Smooth muscle cell (in vitro differentiated cells): ENCODE data around the gene TPPP3. TPM values are rescaled to one million over a fixed set of nuclear protein-coding genes. Genes with fewer than 3 reads are reported as not detected.

Source experiments
- DNase-seq: peaks from one replicate; lab custom pipeline; 2025; ENCODE audit not compliant: unreplicated experiment; lab: John Stamatoyannopoulos, UW
- H2AFZ ChIP-seq: fragments of 200-600 bp; sonication (generic); 2 replicates; pipeline ENCODE4 v1.6.0; 2016; ENCODE audit warnings: antibody characterized with exemption, low read depth, mild to moderate bottlenecking
- H3F3A ChIP-seq: fragments of 200-600 bp; sonication (generic); 2 replicates; pipeline ENCODE4 v1.6.0; 2017; ENCODE audit warnings: antibody characterized with exemption, low read depth
- H3K27ac ChIP-seq: fragments of 200-600 bp; sonication (generic); 2 replicates; pipeline ENCODE4 v1.5.1; 2016; ENCODE audit warnings: low read depth, mild to moderate bottlenecking
- H3K27me3 ChIP-seq: fragments of 200-600 bp; sonication (generic); 2 replicates; pipeline ENCODE4 v1.6.1; 2016; ENCODE audit warnings: low read depth, mild to moderate bottlenecking
- H3K36me3 ChIP-seq: fragments of 200-600 bp; sonication (generic); 2 replicates; pipeline ENCODE4 v1.5.1; 2016; ENCODE audit warnings: low read depth
- H3K4me1 ChIP-seq: fragments of 200-600 bp; sonication (generic); 2 replicates; pipeline ENCODE4 v1.5.1; 2016; ENCODE audit warnings: low read depth
- H3K4me2 ChIP-seq: fragments of 200-600 bp; sonication (generic); 2 replicates; pipeline ENCODE4 v1.6.0; 2016; ENCODE audit warnings: mild to moderate bottlenecking
- H3K4me3 ChIP-seq: fragments of 200-600 bp; sonication (generic); 2 replicates; pipeline ENCODE4 v1.5.1; 2016; ENCODE audit warnings: mild to moderate bottlenecking
- H3K79me2 ChIP-seq: fragments of 200-600 bp; sonication (generic); 2 replicates; pipeline ENCODE4 v1.6.0; 2016; ENCODE audit warnings: low read depth, mild to moderate bottlenecking
- H3K9ac ChIP-seq: fragments of 200-600 bp; sonication (generic); 2 replicates; pipeline ENCODE4 v1.6.0; 2016; ENCODE audit warnings: low read depth
- H3K9me3 ChIP-seq: fragments of 200-600 bp; sonication (generic); replicated peaks from 2 replicates; pipeline ENCODE4 v1.5.1; 2016; ENCODE audit warnings: low read depth
- H4K20me1 ChIP-seq: fragments of 200-600 bp; sonication (generic); 2 replicates; pipeline ENCODE4 v1.6.0; 2016; ENCODE audit warnings: low read depth
- WGBS: methylation state at CpG from one replicate; pipeline ENCODE4 v1.1.7; 2016; ENCODE audit warnings: low lambda C conversion rate; 5-methylcytosine and 5-hydroxymethylcytosine counted together
- polyA plus RNA-seq: library from polyadenylated mRNA; unstranded; fragments of >200 nt; fragmentation: Nextera tagmentation; extraction: Ambion mirVana; gene quantifications from 2 replicates; pipeline ENCODE4 v1.2.1, GENCODE V29; 2016
- total RNA-seq: library from RNA; depleted of rRNA; stranded (reverse); fragments of >200 nt; gene quantifications from 2 replicates; pipeline ENCODE4 v1.2.3, GENCODE V29; 2014
- TF ChIP-seq, protein P1 (sequence below): fragments of 200-600 bp; sonication (generic); IDR thresholded peaks from 2 replicates; pipeline ENCODE4 v1.5.1; 2017; ENCODE audit warnings: borderline replicate concordance, mild to moderate bottlenecking, antibody characterized with exemption; ENCODE audit not compliant: insufficient read depth, poor library complexity, severe bottlenecking

Gene TPPP3
- total and polyA plus RNA-seq, 2 experiments from 2014 or later: 1.3 to 1.9 TPM

DNA sequence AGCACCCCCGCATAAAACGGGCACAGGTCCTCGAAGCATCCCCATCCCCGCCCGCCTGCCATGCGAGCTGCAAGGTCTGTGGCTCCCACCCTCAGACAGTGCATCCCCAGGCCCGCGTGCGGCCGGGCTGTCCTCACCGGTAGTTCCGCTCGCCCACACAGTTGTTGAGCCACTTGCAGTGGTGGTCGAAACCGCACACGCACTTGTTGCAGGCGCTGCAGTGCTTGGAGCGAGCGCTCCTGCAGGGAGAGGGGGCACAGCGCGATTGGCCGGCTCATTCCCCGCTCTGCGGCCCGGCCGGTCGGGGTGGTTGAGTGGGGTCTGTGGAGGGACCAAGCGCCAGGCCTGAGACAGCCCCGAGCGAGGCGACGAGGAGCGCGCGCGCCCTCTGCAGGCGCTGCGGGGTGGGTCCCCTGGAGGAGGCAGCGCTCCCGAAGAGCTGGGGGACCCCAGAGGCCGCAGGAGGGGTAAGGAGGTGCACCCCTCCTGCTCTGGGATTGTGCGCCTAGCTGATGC is 6.0 kb upstream of the TPPP3 start:
- Histone ChIP-seq H4K20me1 (no peaks in the 10 kb centered on the region), H3K79me2 (no peaks in the 10 kb centered on the region), H3K27ac (no peak overlapping the region), H3K9me3 (no peaks in the 10 kb centered on the region), H3K4me1 (peaks cover 22% of the 10 kb centered on the region), H2AFZ (no peak overlapping the region), H3K4me2 (peak overlapping the region; percentile 79), H3F3A (no peaks in the 10 kb centered on the region), H3K9ac (no peak overlapping the region), H3K27me3 (no peaks in the 10 kb centered on the region), H3K4me3 (no peak overlapping the region), H3K36me3 (no peaks in the 10 kb centered on the region)
- DNase-seq: peak; percentile 21
- WGBS: 33% methylated on average over 36 of the region's 42 CpGs
- TF ChIP-seq, protein P1, sequence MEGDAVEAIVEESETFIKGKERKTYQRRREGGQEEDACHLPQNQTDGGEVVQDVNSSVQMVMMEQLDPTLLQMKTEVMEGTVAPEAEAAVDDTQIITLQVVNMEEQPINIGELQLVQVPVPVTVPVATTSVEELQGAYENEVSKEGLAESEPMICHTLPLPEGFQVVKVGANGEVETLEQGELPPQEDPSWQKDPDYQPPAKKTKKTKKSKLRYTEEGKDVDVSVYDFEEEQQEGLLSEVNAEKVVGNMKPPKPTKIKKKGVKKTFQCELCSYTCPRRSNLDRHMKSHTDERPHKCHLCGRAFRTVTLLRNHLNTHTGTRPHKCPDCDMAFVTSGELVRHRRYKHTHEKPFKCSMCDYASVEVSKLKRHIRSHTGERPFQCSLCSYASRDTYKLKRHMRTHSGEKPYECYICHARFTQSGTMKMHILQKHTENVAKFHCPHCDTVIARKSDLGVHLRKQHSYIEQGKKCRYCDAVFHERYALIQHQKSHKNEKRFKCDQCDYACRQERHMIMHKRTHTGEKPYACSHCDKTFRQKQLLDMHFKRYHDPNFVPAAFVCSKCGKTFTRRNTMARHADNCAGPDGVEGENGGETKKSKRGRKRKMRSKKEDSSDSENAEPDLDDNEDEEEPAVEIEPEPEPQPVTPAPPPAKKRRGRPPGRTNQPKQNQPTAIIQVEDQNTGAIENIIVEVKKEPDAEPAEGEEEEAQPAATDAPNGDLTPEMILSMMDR: peak; percentile 81

DNA sequence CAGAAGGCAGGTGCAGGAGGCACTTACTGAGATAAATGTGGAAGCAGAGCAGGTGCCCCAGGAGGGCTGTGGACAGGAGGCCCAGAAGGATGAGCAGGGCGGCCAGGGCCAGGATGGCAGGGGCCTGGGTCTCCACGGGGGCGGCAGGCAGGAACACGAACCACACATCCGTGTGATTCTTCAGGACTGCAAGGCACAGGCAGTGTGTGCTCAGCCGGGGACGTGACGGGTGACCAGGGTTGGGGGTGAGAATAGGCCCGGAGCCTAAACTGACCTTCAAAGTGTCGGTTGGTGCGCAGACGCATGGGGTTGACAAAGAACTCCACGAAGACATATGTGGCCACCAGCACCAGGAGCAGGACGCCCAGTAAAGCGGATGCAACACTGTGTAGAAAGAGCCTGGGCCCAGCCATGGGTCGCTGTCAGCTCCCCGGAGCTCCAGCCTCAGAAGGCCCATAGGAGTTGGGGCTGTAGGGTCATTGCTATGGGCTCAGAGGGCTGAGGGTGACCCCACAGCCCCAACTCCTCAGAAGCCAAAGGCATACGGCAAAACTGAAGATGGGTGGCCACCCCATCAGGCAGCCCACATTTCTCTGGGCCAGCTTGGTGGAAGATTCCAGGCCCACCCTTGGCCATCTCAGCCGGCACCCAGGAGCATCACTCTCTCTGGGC is 5.4 kb upstream of the TPPP3 start:
- Histone ChIP-seq H2AFZ (no peak overlapping the region), H3K4me3 (no peak overlapping the region), H3K79me2 (no peaks in the 10 kb centered on the region), H3K36me3 (no peaks in the 10 kb centered on the region), H3K4me2 (no peak overlapping the region), H3K27ac (no peak overlapping the region), H4K20me1 (no peaks in the 10 kb centered on the region), H3K4me1 (peaks cover 23% of the 10 kb centered on the region), H3K27me3 (peaks cover 6% of the 10 kb centered on the region), H3K9ac (no peak overlapping the region), H3K9me3 (no peaks in the 10 kb centered on the region), H3F3A (no peaks in the 10 kb centered on the region)
- 93% methylated on average over 19 of the region's 19 CpGs for WGBS
- no peak for DNase-seq
- TF ChIP-seq, protein P1: no peak

DNA sequence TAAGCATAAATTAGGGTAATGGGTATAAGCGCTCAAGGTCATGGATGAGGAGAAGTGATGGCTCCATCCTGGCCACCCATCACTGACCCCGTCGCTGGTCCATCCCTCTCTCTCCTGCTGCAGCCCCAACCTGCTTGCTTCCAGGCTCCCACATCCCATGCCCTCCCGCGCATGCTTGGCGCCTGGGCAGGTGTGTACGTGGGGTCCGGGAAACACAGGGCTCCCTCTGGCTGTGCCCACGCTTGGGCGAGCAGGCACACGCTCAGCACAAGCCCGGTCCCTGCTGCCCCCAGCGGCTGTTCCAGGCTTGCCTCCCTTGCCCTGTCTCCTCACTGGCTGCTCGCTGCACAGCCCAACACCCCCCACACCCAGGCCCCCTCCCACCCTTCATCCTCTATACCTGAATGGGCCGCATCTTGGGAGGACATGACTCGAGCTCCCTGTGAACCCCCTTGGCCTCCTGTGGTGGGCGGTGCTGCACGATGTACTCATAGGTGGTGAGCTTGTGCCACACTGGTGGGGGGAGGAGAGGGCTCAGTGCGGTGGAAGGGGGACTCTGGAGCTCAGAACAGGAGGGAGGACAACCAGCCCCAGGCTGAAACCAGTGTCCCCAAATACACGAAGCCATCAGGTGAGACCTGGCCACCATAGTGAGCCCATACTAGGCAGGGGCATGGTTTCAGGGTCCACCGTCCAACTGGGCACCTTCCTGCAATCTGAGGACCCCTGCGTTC is 4.7 kb upstream of the TPPP3 start:
- H3F3A ChIP-seq: no peaks in the 10 kb centered on the region
- no peaks in the 10 kb centered on the region for H4K20me1 ChIP-seq
- TF ChIP-seq, protein P1: no peak
- H3K27me3 ChIP-seq: peaks cover 10% of the 10 kb centered on the region
- H3K36me3 ChIP-seq: no peaks in the 10 kb centered on the region
- no peak overlapping the region for H3K27ac ChIP-seq
- no peak overlapping the region for H3K9ac ChIP-seq
- H3K4me2 ChIP-seq: no peak overlapping the region
- no peak overlapping the region for H2AFZ ChIP-seq
- WGBS: 96% methylated on average over 21 of the region's 22 CpGs
- peaks cover 25% of the 10 kb centered on the region for H3K4me1 ChIP-seq
- no peak overlapping the region for H3K4me3 ChIP-seq
- H3K9me3 ChIP-seq: no peaks in the 10 kb centered on the region
- no peaks in the 10 kb centered on the region for H3K79me2 ChIP-seq
- DNase-seq: no peak
